HG03066 (cell line): ENCODE results near the gene SHISA7.

Source experiments
- ATAC-seq: cut with Tn5 transposase; IDR thresholded peaks from one replicate; pipeline ENCODE4 v1.9.1; 2021; ENCODE audit warnings: low read depth; ENCODE audit not compliant: unreplicated experiment

The SHISA7 gene

DNA sequence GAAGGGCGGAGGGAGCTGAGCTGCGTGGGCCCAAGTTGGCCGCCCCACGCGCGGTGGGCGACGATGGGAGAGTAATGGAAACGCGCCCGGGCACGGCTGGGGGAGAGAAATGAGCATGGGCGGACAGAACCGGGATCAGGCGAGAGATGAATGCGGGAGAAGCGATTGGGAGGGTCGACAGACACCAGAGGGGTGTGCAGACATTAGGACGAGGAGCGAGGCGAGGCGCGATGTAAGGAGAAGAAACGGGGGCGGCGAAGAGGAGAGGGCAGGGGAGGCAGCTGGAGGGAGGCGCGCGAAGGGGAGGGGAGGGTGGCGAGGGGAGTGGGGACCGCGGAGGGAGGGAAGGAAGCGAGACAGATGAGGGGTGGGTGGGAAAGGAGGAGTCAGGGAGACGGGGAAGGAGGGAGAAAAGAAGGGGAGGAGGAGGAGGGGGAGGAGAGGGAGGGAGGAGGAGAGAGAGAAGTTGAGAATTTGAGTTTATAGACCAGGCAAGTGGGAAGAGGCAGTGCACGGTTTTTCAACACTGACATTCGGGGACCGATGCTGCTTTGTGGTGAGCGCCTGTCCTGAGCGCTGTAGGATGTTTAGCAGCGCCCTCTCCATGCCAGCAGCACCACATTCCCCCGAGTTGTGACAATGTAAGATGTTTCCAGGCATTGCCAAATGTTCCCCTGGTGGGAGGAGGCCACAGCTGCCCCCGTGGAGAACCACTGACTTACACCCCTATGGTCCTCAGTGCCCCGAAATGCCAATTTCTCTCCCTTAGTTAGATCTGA lies at the start of gene SHISA7:
Gene SHISA7, minus strand, starts transcription at position 256 of the 779 bp plus-strand sequence. CDS start 437 bp downstream, outside the sequence.
- ATAC-seq, result no peak

DNA sequence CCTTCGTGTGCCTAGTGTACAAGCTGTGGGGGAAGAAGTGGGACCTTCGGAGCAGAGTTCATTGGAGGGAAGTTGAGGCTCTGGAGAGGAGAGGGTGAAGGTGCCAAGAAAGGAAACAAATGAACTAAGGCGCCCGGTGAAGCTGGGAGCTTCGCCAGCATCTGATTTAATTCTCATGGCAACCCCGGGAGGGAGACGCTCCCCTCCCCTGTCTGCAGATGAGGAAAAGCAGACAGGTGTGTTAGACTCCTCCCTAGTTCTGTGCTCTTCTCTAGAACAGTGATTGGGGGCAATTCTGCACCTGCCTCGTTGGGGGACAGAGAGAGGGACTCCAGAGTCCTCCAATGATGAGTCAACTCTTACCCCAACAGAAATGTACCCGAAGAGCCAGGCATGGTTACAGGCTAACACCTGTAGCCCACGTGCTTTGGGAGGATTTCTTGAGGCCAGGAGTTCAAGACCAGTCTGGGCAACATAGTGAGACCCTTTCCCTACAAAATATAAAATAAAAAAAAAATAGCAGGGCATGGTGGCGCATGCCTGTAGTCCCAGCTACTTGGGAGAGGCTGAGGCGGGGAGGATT lies 49.4 kb upstream of the SHISA7 start:
- ATAC-seq, result no peak

DNA sequence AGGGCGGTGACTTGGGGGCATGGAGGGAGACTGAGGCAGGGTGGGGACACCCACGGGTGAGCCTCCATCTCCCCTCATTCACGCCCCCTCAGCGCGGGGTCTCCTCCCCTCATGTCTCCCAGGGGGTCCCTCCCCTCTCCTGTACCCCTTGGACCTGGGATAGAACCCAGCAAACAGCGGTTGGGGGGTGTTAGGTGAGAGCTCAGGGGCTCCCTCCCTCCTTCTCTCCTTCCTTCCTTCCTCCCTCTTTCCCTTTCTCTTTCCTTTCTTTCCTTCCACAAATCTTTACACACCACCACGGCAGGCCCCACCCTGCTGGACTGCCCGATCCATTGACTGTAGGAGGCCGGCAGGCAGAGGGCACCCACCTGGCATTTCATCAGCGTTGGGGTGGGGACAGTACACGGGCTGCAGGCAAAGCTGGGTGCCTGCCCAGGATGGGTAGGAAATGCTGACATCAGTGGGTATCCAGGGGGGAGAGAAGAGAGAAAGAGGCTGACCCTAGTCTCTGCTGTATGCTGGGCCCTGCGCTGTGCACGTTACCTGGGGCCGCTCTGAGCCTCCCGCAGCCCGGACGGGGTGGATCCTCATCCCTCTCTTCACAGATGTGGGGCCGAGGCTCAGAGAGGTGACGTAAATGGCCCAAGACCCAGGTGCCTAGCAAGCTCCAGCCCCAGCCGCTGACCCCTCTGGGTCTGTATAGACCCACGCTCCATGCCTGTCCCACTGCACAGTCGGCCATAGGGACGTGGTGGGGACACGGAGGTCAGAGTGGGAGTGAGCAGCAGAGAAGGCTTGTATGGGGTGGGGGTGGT lies 48.7 kb upstream of the SHISA7 start:
- no peak for ATAC-seq

DNA sequence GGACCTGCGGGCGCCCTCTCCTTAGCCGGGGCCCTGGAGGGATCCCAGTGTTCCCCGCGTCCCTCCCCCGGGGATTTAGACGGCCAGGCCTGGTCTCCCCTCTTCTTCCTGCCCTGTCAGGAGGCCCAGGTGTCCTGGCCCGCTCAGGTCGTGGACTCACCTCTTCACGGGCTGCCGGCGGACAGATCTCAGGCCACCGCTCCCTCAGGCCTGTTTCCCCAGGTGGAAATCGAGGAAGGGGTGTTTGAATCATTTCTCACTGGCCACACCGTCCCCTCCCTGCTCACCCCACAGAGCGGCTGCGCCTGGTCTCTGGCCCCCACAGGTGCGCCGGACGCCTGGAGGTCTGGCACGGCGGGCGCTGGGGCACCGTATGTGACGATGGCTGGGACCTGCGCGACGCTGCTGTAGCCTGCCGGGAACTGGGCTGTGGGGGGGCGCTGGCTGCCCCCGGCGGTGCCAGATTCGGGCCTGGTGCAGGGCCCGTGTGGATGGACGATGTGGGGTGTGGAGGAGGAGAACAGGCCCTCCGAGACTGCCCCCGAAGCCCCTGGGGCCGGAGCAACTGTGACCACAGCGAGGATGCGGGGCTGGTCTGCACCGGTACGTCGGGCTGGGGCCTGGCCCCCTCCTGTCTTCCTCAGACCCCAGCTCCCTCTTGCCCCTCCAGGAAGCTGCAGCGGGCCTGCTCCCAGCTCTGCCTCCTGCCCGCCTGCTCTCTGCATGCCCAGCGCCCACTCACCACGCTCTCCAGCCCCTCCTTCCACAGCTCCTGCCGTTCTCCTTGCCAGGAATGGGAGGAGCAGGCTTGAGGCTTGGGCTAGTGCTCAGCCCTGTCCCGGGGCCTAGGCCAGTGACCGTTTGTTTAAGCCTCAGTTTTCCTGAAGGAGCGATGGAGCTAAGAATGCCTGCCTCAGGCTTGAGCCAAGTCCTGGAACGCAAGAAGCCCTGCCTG lies 47.7 kb upstream of the SHISA7 start:
- ATAC-seq, result no peak

DNA sequence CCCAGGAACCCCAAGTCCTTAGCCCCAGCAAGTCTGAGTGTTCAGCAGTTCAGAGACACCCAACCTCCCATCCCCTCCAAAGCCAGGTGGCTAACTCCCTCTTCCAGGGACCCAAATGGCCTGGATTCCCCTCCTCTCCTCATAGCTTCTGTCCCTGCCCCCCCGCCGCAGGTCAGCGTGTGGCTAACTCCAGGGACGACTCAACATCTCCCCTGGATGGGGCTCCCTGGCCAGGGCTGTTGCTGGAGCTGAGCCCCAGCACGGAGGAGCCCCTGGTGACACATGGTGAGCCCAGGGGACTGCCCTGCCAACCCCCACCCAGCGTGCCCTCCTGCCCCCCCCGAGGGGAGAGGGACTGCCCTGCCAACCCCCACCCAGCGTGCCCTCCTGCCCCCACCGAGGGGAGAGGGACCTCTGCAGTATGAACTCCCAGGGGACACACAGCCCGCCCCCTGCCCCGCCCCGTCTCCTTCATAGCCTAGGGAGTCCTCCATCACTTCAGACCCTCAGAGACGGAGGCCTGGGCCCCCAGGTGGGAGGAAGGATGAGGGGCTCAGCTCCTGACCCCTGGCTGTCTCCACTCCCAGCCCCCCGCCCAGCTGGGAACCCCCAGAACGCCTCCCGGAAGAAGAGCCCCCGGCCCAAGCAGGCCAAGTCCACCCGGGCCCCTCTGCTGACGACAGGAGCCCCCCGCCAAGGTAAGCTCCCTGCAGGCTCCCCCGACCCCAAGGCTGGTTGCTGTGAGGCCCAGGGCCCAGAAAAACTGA lies 46.8 kb upstream of the SHISA7 start:
- ATAC-seq, result no peak

DNA sequence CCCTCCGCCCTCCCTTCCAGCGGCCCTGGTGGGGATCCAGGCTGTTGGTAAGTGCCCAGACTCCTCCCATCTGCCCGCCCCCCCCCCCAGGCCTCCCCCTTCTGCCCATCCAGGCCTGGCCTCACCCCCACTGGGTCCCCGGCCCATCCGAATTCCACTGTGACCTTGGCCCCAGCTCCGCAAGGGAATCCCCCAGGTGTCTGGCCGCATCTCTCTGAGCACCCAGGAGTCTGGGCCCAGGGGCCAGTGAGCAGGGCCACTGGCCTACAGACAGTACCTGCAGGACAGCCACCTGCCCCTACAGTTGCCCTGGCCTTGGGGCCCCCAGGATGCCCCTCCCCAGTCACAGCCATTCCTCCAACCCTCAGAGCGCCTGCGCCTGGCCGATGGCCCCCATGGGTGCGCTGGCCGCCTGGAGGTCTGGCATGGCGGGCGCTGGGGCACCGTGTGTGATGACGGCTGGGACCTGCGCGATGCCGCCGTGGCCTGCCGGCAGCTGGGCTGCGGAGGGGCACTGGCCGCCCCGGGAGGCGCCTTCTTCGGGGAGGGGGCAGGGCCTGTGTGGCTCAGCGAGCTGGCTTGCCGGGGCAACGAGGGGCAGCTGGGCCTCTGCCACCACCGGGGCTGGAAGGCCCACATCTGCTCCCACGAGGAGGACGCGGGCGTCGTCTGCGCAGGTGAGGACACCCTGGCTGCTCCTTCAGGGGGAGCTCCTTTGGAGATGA lies 46.0 kb upstream of the SHISA7 start:
- ATAC-seq, result no peak

DNA sequence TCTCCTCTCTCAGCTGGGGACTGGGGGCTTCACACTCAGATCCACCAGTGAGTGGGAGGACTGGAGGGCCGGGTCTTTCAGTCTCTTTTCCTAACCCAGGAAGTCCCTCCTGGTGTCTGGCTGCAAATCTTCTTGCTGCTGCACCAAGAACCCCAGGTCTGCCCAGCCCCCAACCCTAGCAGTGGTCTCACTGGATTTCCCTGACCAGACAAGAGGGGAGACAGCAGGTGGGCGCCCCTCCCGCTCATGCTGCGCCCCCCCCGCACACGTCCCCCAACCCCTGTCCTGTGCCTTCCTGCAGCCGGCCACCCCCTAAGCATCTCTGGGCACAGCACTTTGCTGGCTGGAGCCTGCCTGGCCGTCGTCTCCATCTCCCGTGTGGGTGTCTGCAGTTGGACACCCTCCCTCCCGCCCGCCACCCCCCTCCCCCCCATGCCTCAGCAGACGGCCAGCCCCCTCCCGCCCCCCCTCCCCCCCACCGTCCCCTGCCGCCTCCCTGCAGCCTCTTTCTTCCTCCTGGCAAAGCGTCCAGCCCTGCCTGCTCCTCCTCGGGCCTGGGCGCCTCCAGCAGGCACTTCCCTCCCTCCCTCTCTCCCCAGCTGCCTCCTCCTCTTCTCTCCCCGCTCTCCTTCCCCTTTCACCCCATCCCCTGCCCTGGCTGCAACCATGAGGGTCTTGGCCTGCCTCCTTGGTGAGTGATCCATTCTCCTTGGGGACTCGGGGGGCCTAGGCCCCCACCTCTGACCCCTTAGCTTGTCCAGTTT lies 45.0 kb upstream of the SHISA7 start, which contains the start of gene SSC5D:
Gene SSC5D, plus strand, starts transcription at position 513 of the 764 bp plus-strand sequence. Its CDS starts 154 bp downstream, at position 667.
- no peak for ATAC-seq

DNA sequence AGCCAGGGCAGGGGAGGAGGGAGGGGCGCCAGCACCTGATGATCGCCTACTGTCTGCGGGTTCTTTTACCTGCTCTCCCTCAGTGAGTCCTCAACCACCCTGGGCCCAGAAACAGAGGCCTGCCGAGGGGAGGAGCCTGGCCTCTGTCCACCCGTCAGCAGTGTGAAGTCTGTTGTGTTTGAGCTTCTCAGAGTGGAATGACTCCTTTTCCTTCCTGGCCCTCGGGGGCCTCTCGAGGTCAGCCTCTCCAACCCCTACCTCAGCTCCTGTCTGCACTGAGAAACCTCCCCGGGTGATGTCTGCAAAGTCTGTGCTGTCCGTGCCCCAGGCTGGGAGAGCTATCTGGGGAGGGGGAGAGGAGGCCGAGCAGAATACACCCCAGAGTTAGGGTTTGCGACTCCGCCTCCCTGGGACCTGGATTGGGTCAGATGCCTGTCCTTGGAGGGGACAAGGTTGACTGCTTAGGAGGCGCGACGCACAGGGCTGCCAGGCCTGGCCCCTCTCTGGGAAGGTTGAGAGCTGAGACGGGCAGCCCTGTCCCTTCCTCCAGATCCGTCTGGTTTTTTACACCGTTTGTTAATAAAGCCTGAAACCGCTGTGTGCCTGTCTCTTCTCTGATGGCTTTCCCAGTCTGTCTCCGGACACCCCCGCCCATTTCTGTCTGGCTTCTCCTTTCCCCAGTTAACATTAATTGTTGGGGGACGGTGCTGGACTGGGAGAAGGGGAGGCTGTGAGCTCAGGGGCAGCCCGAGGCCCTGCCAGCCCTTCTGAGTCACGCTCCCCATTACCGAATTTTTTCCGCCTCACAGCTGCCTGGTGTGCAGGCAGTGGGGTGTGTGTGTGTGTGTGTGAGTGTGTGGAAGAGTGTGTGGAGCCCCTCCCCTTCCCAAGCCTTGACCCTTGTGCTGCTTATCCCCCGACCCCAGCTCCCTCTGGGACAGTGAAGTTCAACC lies 44.1 kb upstream of the SHISA7 start:
- ATAC-seq, result no peak

DNA sequence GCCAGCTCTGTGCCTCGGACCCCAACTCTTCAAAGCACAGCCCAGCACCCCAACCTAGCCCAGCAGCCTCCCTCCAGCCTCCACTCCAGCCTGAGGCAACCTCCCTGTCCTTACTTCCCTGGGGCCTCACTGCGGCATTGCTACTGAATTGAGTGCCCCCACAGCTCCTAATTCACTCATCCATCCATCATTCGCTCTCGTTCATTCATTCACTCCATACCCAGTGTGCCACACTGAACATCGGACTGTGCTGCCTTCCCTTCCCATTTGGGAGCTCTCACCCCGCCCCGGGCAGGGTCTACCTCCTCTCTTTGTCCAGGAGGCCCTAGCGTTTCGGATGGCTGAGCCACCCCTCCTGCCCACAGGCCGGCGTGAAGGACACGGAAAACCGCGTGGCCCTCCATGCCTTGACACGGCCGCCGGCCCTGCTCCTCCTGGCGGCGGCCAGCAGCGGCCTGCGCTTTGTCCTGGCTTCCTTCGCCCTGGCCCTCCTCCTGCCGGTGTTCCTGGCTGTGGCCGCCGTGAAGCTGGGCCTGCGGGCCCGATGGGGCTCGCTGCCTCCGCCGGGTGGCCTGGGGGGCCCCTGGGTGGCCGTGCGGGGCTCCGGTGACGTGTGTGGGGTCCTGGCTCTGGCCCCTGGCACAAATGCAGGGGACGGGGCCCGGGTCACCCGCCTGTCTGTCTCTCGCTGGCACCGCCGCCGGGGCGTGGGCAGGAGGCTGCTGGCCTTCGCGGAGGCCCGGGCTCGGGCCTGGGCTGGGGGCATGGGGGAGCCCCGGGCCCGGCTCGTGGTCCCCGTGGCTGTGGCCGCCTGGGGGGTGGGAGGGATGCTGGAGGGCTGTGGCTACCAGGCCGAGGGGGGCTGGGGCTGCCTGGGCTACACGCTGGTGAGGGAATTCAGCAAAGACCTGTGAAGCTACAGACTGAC lies 43.2 kb upstream of the SHISA7 start:
- no peak for ATAC-seq

DNA sequence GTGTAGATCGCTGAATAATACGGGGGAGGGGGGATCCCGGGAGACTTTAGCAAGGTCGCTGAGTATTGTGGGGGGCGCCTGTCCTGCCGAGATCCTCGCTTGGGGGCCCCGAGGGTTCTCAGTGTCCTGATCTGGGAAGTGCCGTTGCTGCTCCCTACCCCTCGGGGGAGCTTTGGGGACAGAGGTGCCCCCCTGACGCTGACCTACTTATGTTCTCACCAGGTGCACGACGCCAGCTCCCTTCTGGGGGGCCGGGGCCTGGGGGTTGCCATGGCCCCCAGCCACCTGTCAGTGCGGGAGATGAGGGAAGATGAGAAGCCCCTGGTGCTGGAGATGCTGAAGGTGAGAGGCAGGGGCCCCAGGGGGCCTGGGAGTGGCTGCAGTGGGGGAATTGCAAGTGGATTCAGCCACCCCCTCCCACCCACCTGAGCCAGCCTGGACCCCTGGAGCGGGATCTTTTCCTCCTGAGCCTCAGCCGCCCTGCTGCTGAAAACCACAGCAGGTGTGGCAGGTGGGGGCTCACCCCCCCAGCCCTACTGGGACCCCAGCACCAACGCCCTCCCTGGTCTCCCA lies 42.4 kb upstream of the SHISA7 start:
- no peak for ATAC-seq

DNA sequence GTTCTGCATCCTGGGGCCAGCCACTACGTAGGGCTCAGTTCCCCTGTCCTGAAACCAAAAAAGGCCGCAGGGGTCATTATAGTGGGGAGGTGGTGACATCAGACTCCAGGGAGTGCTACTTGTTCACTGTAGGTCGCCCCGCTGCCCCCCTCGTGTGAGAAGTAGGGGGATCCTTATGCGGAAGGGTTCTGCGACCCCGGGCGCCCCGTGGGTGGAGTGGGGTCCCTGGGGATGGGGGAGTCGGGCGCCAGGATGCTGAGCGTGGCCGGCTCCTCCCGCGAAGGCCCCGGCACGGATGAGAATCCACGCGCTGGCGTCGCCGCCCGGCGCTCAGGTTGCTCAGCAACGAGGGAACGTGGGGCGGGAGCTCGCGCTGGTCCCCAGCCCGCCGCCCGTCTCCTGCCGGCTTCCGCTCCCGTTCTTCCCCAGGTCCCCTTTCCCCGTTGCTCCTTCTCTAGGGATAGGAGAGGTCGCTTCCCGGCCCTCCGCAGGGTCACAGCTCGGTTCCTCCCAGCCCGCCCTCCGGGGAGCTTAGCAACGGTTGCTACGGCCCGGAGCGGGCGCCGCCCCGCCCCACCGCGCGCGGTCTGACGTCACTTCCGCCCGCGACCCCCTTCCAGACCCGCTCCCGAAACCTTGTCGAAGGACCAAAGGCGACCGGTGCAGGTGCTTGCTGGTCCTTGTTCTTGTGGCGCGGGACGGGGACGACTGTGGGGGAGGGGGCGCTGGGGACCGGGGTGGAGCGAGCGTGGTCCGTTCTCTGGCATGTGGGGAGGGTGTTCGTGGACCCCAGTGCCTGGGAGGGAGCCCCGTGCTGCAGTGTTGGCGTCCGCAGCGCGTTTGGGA lies 41.7 kb upstream of the SHISA7 start, which contains the start of gene NAT14:
Gene NAT14, plus strand, starts transcription at position 596 of the 846 bp plus-strand sequence. CDS start 521 bp downstream, outside the sequence.
- ATAC-seq, result peak; percentile 50

DNA sequence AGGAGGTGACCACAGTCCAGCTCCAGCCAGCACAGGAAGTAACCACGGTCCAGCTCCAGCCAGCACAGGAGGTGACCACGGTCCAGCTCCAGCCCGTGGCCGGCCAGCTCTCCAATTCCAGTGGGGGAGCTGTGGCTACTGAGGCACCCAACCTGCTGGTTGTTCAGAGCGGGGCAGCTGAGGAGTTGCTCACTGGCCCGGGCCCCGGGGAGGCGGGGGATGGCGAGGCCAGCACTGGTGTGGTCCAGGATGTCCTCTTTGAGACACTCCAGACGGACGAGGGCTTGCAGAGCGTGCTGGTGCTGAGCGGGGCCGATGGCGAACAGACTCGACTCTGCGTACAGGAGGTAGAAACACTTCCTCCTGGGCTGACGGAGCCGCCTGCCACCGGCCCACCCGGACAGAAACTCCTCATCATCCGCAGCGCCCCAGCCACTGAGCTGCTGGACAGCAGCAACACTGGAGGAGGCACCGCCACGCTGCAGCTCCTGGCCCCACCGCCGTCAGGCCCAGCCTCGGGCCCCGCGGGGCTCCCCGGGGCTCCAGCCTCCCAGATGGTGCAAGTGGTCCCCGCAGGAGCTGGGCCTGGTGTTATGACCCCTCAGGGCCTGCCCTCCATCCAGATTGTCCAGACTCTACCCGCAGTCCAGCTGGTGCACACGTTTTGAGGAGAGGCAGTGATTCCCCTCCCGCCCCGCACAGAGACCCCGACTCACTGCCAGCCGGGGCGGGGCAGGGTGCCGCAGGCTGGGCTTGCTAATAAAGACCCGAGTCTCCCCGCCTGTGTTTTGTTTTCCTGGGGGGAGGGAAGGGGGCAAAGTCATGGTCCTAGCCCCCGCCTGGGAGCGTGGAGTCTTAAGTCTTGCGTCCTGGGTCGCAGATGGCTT lies 40.8 kb upstream of the SHISA7 start:
- ATAC-seq, result no peak

DNA sequence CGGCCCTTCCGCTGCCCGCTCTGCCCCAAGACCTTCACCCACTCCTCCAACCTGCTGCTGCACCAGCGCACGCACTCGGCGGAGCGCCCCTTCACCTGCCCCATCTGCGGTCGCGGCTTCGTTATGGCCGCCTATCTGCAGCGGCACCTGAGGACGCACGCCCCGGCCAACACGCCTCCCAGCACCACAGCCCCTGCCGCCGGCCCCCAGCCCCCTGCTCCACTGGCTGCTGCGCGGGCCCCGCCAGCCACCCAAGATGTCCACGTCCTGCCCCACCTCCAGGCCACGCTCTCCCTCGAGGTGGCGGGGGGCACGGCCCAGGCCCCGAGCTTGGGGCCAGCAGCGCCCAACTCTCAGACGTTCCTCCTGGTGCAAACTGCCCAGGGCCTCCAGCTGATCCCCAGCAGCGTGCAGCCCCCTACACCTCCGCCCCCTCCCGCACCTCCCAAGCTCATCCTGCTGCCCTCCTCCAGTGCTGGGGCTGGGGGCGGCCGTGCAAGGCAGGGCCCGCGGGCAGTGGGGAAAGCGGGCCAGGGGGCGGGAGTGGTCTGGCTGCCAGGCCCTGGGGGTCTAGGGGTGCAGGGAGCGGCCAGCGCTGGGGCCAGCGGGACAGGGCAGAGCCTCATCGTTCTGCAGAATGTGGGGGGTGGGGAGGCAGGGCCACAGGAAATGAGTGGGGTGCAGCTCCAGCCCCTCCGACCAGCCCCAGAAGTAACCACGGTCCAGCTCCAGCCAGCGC lies 40.0 kb upstream of the SHISA7 start:
- ATAC-seq, result no peak
